NCI-H2196 (cell line): ENCODE measurements around the gene SCAMP3.
"Not testable (repeated sequence)": the region's sequence is repeated elsewhere in the genome, so short reads cannot be mapped to it uniquely, and the experiment has no call there.

Source experiments
- DNase-seq: peaks from one replicate; lab custom pipeline; 2025; ENCODE audit not compliant: unreplicated experiment; lab: John Stamatoyannopoulos, UW

The SCAMP3 gene

GRCh38 chr1:155232001-155232978 lies 29.9 kb downstream of the SCAMP3 start:
- not testable (repeated sequence) for DNase-seq

- DNase-seq = not testable (repeated sequence)
These were observed 30.9 kb downstream of the SCAMP3 start for GRCh38 chr1:155231302-155231701.

GRCh38 chr1:155228096-155228427 lies 34.1 kb downstream of the SCAMP3 start:
- no peak for DNase-seq

GRCh38 chr1:155227261-155228095 lies 34.7 kb downstream of the SCAMP3 start:
- DNase-seq = peak; percentile 98

- peak; percentile 66 for DNase-seq
These were observed 35.3 kb downstream of the SCAMP3 start for GRCh38 chr1:155226910-155227260.

- peak; percentile 66 for DNase-seq
These were observed 35.8 kb downstream of the SCAMP3 start for GRCh38 chr1:155226188-155226909.

GRCh38 chr1:155225404-155225759 lies 36.8 kb downstream of the SCAMP3 start:
- not testable (repeated sequence) for DNase-seq

GRCh38 chr1:155223047-155223446 lies 39.1 kb downstream of the SCAMP3 start:
- DNase-seq = no peak

GRCh38 chr1:155220211-155220965 lies 41.8 kb downstream of the SCAMP3 start:
- not testable (repeated sequence) for DNase-seq

- DNase-seq = peak; percentile 32
These were observed 42.5 kb downstream of the SCAMP3 start for GRCh38 chr1:155219592-155220031.

GRCh38 chr1:155218854-155219591 lies 43.1 kb downstream of the SCAMP3 start:
- DNase-seq = peak; percentile 82

GRCh38 chr1:155214702-155215101 lies 47.5 kb downstream of the SCAMP3 start:
- not testable (repeated sequence) for DNase-seq

- DNase-seq = not testable (repeated sequence)
These were observed 50.1 kb downstream of the SCAMP3 start for GRCh38 chr1:155212051-155212440.

GRCh38 chr1:155211381-155212050 lies 50.6 kb downstream of the SCAMP3 start:
- DNase-seq = not testable (repeated sequence)

GRCh38 chr1:155210314-155211104 lies 51.7 kb downstream of the SCAMP3 start:
- no peak for DNase-seq

- no peak for DNase-seq
These were observed 52.8 kb downstream of the SCAMP3 start for GRCh38 chr1:155209312-155209721.

GRCh38 chr1:155208541-155209311 lies 53.4 kb downstream of the SCAMP3 start, which contains the start of gene MTX1:
Gene MTX1, plus strand, starts transcription at chr1:155208695. Its CDS starts 110 bp downstream, at chr1:155208805.
- peak; percentile 89 for DNase-seq
